CD4-positive, alpha-beta T cell treated with Interleukin-12 subunit alpha and Interleukin-12 subunit beta, for 1 hour (primary cell): ENCODE measurements around the gene HOXB9.

Experiments used
- DNase-seq: peaks from one replicate; pipeline ENCODE4 v3.0.0-alpha.2; 2020

Gene HOXB9

GRCh38 chr17:48582750-48583069, 43.4 kb downstream of the HOXB9 start:
- no peak for DNase-seq

- no peak for DNase-seq
Measured at GRCh38 chr17:48579760-48580554, 46.2 kb downstream of the HOXB9 start.

GRCh38 chr17:48579471-48579759, 46.7 kb downstream of the HOXB9 start:
- no peak for DNase-seq

- no peak for DNase-seq
Measured at GRCh38 chr17:48578616-48579470, 47.3 kb downstream of the HOXB9 start.

- DNase-seq = peak; percentile 75
Measured at GRCh38 chr17:48577946-48578615, 48.1 kb downstream of the HOXB9 start, which contains the start of gene HOXB4. TSS of gene HOXB4 (minus strand) at chr17:48578350. CDS start at chr17:48578319, 31 bp downstream.

GRCh38 chr17:48577330-48577945, 48.7 kb downstream of the HOXB9 start:
- DNase-seq = no peak

- DNase-seq = no peak
Measured at GRCh38 chr17:48576479-48577309, 49.5 kb downstream of the HOXB9 start.

- no peak for DNase-seq
Measured at GRCh38 chr17:48575673-48576478, 50.3 kb downstream of the HOXB9 start.

GRCh38 chr17:48575066-48575582, 51.0 kb downstream of the HOXB9 start:
- no peak for DNase-seq

GRCh38 chr17:48574505-48575065, 51.6 kb downstream of the HOXB9 start:
- DNase-seq = no peak

- no peak for DNase-seq
Measured at GRCh38 chr17:48571826-48572417, 54.2 kb downstream of the HOXB9 start.
